ACC112 (cell line): Measurements from ENCODE around the gene BTG3.

Experiments
- H2AFZ ChIP-seq: fragments of 200-600 bp; sonication (generic); one replicate; pipeline ENCODE4 v1.6.0; 2017; ENCODE audit warnings: antibody characterized with exemption, low read length; ENCODE audit not compliant: unreplicated experiment
- H3K27ac ChIP-seq: fragments of 200-600 bp; sonication (generic); 2 replicates; pipeline ENCODE4 v1.5.1; 2014; ENCODE audit warnings: low read depth, mild to moderate bottlenecking, antibody characterized with exemption, low read length, moderate library complexity
- H3K27me3 ChIP-seq: fragments of 200-600 bp; sonication (generic); 2 replicates; pipeline ENCODE4 v1.6.1; 2014; ENCODE audit warnings: mild to moderate bottlenecking, antibody characterized with exemption, low read length, moderate library complexity, mixed read lengths; ENCODE audit not compliant: insufficient read depth
- H3K36me3 ChIP-seq: fragments of 200-600 bp; sonication (generic); 2 replicates; pipeline ENCODE4 v1.6.1; 2016; ENCODE audit warnings: mild to moderate bottlenecking, antibody characterized with exemption, low read length, moderate library complexity, mixed read lengths; ENCODE audit not compliant: insufficient read depth
- H3K4me1 ChIP-seq: fragments of 200-600 bp; sonication (generic); one replicate; pipeline ENCODE4 v1.6.1; 2016; ENCODE audit warnings: low read length, mixed read lengths; ENCODE audit not compliant: insufficient read depth, unreplicated experiment, control insufficient read depth
- H3K4me3 ChIP-seq: fragments of 200-600 bp; sonication (generic); 2 replicates; pipeline ENCODE4 v1.5.1; 2014; ENCODE audit warnings: mild to moderate bottlenecking, low read depth, low read length
- H3K79me2 ChIP-seq: fragments of 200-600 bp; sonication (generic); one replicate; pipeline ENCODE4 v1.6.0; 2016; ENCODE audit warnings: low read length; ENCODE audit not compliant: control insufficient read depth, unreplicated experiment, insufficient read depth

Gene BTG3

DNA sequence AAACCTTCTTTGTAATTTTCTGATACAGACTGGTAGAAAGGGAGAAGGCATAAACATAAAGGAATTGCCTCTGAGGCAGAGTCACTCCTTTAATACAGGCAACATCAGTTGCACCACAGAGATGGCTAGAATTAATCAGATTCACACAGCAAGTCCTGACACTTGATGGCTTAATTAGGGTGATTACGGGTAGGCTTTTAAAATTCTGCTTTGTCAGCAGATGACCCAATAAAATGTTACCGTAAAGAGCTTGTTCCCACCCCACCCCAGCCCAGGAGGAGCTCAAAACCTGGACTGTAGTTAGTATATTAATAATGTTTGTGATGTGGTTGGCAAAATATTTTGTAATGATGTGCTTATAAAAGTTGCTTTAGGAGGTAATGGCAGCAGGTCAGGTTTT lies 9.3 kb upstream of the BTG3 start:
- Histone ChIP-seq H3K27ac (no peak overlapping the region), H3K79me2 (no peaks in the 10 kb centered on the region), H2AFZ (no peak overlapping the region), H3K27me3 (peaks cover 47% of the 10 kb centered on the region), H3K4me3 (no peak overlapping the region), H3K36me3 (no peaks in the 10 kb centered on the region), H3K4me1 (no peaks in the 10 kb centered on the region)

DNA sequence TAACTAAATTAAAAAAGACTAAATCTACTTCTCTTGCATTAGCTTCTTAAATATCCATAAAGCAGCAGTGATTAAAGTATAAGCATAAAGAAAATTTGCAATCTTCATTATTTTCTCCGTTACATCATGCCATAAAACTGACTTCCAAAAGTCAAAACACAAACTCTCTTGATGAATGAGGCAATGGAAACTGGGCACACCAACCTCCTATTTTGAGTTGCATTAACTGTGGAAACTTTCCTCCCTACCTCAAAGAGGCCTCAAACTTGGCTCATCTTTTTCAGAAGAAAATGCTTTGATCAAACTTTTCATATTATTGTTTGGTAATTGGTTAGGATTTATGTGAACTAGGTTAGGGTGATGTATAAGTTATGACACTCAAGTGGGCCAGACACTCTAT lies 4.1 kb upstream of the BTG3 start:
- H3K4me3 ChIP-seq, result no peak overlapping the region
- H2AFZ ChIP-seq, result no peak overlapping the region
- peaks cover 9% of the 10 kb centered on the region for H3K27me3 ChIP-seq
- no peaks in the 10 kb centered on the region for H3K36me3 ChIP-seq
- H3K4me1 ChIP-seq, result no peaks in the 10 kb centered on the region
- H3K79me2 ChIP-seq, result peaks cover 3% of the 10 kb centered on the region
- no peak overlapping the region for H3K27ac ChIP-seq

GRCh38 chr21:17613242-17613676 lies 558 bp upstream of the BTG3 start:
- Histone ChIP-seq H3K4me1 (peaks cover 10% of the 10 kb centered on the region), H3K36me3 (peaks cover 4% of the 10 kb centered on the region; the same call in 1 of the 2 replicates), H3K79me2 (peaks cover 38% of the 10 kb centered on the region), H3K27me3 (no peaks in the 10 kb centered on the region), H2AFZ (peak overlapping the region; percentile 76), H3K4me3 (peak overlapping the region; percentile 86), H3K27ac (no peak overlapping the region)

DNA sequence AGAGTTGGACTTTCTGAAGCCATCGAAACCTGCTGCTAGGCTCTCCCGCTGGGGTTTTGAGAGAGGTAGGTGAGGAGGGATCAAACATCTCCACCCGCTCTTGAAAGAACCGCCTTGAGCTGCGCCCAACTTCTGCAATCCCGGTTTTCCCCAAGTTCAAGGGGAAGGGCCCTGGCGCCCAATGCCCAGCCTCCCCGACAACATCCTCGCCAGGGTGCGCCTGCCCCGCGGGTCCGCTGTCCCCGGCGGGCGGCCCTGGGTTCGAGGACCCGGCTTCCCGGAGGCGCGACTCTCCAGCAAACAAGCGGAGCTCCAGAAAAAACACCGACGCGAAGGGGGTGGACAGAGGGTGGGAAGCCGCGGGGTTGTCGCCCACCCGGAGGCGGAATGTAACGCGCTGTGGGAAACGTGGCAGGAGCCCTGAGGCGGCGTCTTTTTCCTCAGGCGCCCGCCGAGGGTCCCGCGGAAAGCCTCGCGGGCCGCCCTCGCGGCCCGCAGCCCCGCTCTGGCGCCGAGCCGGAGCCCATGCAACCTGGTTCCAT lies 607 bp downstream of the BTG3 start:
- Histone ChIP-seq H3K79me2 (peaks cover 50% of the 10 kb centered on the region), H3K4me3 (peak overlapping the region; percentile 86), H3K27ac (peak overlapping the region; percentile 84), H3K27me3 (no peaks in the 10 kb centered on the region), H3K36me3 (peaks cover 12% of the 10 kb centered on the region), H2AFZ (peak overlapping the region; percentile 95), H3K4me1 (peaks cover 14% of the 10 kb centered on the region)

- no peaks in the 10 kb centered on the region for H3K27me3 ChIP-seq
- H3K36me3 ChIP-seq, result peaks cover 12% of the 10 kb centered on the region
- H3K4me1 ChIP-seq, result peaks cover 15% of the 10 kb centered on the region
- peak overlapping the region; percentile 86 for H3K4me3 ChIP-seq
- peak overlapping the region; percentile 84 for H3K27ac ChIP-seq
- H3K79me2 ChIP-seq, result peaks cover 53% of the 10 kb centered on the region
- H2AFZ ChIP-seq, result peak overlapping the region; percentile 95
These were observed 1.2 kb downstream of the BTG3 start for GRCh38 chr21:17611414-17612022.

GRCh38 chr21:17610911-17611310 lies 1.8 kb downstream of the BTG3 start:
- Histone ChIP-seq H3K4me3 (peak overlapping the region; percentile 86), H3K27ac (peak overlapping the region; percentile 84), H2AFZ (peak overlapping the region; percentile 95), H3K27me3 (no peaks in the 10 kb centered on the region), H3K36me3 (peaks cover 12% of the 10 kb centered on the region), H3K4me1 (peaks cover 15% of the 10 kb centered on the region), H3K79me2 (peaks cover 58% of the 10 kb centered on the region)

DNA sequence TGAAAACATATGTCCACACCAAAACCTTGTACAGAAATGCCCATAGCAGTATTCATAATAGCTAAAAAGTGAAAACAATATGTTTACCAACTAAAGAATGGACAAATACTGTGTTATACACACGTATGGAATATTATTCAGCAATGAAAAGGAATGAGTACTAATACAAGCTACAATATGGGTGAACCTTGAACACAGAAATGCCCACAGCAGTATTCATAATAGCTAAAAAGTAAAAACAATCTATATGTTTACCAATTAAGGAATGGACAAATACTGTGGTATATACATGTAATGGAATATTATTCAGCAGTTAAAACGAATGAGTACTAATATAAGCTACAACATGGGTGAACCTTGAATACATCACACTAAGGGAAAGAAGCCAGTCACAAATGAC lies 3.0 kb downstream of the BTG3 start:
- H3K79me2 ChIP-seq, result peaks cover 63% of the 10 kb centered on the region
- no peak overlapping the region for H3K27ac ChIP-seq
- peaks cover 13% of the 10 kb centered on the region for H3K36me3 ChIP-seq
- no peaks in the 10 kb centered on the region for H3K27me3 ChIP-seq
- no peak overlapping the region for H2AFZ ChIP-seq
- H3K4me3 ChIP-seq, result peak overlapping the region; percentile 86; the same call in 1 of the 2 replicates
- peaks cover 15% of the 10 kb centered on the region for H3K4me1 ChIP-seq

GRCh38 chr21:17607684-17608083 lies 5.0 kb downstream of the BTG3 start:
- peaks cover 69% of the 10 kb centered on the region for H3K79me2 ChIP-seq
- no peak overlapping the region for H2AFZ ChIP-seq
- H3K27ac ChIP-seq, result no peak overlapping the region
- H3K36me3 ChIP-seq, result peaks cover 27% of the 10 kb centered on the region
- no peaks in the 10 kb centered on the region for H3K27me3 ChIP-seq
- H3K4me1 ChIP-seq, result peaks cover 24% of the 10 kb centered on the region
- H3K4me3 ChIP-seq, result no peak overlapping the region

DNA sequence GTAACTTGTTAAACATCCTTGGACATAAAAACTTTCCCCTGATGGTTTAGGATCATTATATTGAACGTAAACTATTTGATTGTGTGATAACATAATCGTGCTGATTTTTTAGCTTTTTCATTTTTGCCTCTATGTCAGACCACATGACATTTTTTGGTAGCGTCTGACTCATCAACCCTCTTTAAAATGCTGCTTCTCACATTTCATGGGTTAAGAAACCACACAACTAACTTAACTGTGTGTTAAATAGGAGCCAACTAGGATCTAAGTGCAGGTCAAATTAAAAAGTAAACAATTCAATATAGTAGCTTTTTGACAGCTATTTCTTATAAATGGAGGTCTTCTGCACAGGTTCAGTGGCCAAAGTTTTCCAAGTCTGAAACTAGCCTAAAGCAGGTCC lies 9.8 kb downstream of the BTG3 start:
- peaks cover 14% of the 10 kb centered on the region for H3K4me1 ChIP-seq

GRCh38 chr21:17598437-17598836 lies 14.3 kb downstream of the BTG3 start:
- Histone ChIP-seq H3K27ac (no peak overlapping the region), H3K4me1 (peaks cover 7% of the 10 kb centered on the region), H3K27me3 (no peaks in the 10 kb centered on the region), H2AFZ (no peak overlapping the region), H3K79me2 (peaks cover 10% of the 10 kb centered on the region), H3K4me3 (no peak overlapping the region), H3K36me3 (peaks cover 39% of the 10 kb centered on the region)

More for the DNA sequence above, 9.8 kb downstream of the BTG3 start:
- H3K36me3 ChIP-seq, result peaks cover 38% of the 10 kb centered on the region
- H3K79me2 ChIP-seq, result peaks cover 35% of the 10 kb centered on the region
- H3K27me3 ChIP-seq, result no peaks in the 10 kb centered on the region
- H3K27ac ChIP-seq, result no peak overlapping the region
- no peak overlapping the region for H3K4me3 ChIP-seq
- H2AFZ ChIP-seq, result no peak overlapping the region

GRCh38 chr21:17597680-17598079 lies 15.0 kb downstream of the BTG3 start:
- Histone ChIP-seq H3K79me2 (peaks cover 8% of the 10 kb centered on the region), H2AFZ (no peak overlapping the region), H3K27ac (no peak overlapping the region), H3K4me3 (no peak overlapping the region), H3K27me3 (no peaks in the 10 kb centered on the region), H3K36me3 (peaks cover 36% of the 10 kb centered on the region), H3K4me1 (no peaks in the 10 kb centered on the region)
